ENCODE results near the gene RGS5. TPM values are rescaled to one million over a fixed set of nuclear protein-coding genes. Genes with fewer than 3 reads are reported as not detected.

RGS5 gene
- total and polyA plus RNA-seq, 2 donors (not counting 1 experiment from before 2014, with no cell fraction given), result 0.64 to 1.2 TPM

DNA sequence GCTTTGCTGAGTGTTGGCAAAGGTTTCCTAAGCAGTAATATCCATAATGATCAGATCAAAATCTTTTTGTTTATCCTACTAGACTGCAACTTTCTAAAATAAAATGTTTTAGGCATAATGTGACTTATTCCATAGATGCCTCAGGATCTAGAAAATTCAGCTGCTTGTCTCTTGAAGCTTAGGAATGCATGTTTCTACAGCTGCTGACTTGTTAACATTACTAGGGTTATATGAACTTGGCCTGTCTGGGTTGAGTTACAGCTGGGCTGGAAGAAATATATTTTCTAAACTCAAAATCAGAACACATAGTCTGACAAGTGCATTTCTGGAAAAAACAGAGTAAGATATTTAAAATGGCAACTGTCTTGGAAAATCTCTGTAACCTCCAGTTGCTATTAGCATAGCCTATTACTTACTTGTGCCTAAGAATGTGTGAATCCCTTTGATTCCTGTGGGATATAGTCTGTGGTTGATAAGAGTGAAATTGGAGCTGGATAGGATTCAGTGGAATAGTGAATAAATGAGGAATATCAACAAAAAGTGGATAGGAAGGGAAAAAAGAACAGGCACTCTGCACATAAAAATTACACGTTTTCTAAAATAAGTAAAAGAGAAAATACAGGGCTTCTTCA, 72.4 kb downstream of the RGS5 start:
- Histone ChIP-seq H3K9ac (ENCODE audit: low read length) (no peak overlapping the region), H3K9me3 (ENCODE audit: control extremely low read depth in 1 of 3, control insufficient read depth in 2 of 3, insufficient read depth in 1 of 3, low read length in 2 of 3) (no peaks in the 10 kb centered on the region), H4K20me1 (ENCODE audit: control insufficient read depth, insufficient read depth, low read length, poor library complexity, severe bottlenecking) (no peaks in the 10 kb centered on the region), H3K4me2 (replicated peaks; ENCODE audit: low read depth, low read length, poor library complexity, severe bottlenecking) (no peak overlapping the region), H2AFZ (ENCODE audit: insufficient read depth, low read depth, low read length, poor library complexity, severe bottlenecking) (no peak overlapping the region), H3K36me3 (replicated peaks in 1 of 2; ENCODE audit: control extremely low read depth in 1 of 2, control insufficient read depth in 1 of 2, extremely low read depth in 1 of 2, insufficient read depth in 2 of 2, low read length in 1 of 2) (no peaks in the 10 kb centered on the region), H3K4me1 (ENCODE audit: control insufficient read depth in 2 of 2, insufficient read depth in 2 of 2, low read length in 2 of 2) (no peaks in the 10 kb centered on the region), H3K79me2 (ENCODE audit: control insufficient read depth, insufficient read depth, low read length) (no peaks in the 10 kb centered on the region), H3K4me3 (ENCODE audit: control extremely low read depth in 1 of 5, extremely low read depth in 1 of 5, insufficient read depth in 1 of 5, low read depth in 2 of 5, low read length in 4 of 5) (no peak overlapping the region), H3K27ac (ENCODE audit: low read length in 2 of 2) (no peak overlapping the region), H3K27me3 (replicated peaks in 1 of 4; ENCODE audit: control extremely low read depth in 1 of 4, control insufficient read depth in 3 of 4, insufficient read depth in 4 of 4, low read length in 3 of 4) (no peaks in the 10 kb centered on the region)
- ATAC-seq (ENCODE audit: low read depth) (no peak), DNase-seq (no peak)
- POLR2A ChIA-PET, result no interaction called here
- Mint-ChIP-seq H3K9me3 (ENCODE audit: insufficient read depth) (no peaks in the 10 kb centered on the region), H3K27ac (no peak overlapping the region), H3K27me3 (peaks cover 3% of the 10 kb centered on the region), H3K4me3 (no peak overlapping the region), H3K4me1 (no peaks in the 10 kb centered on the region)
- intact Hi-C loops (cut with micrococcal nuclease), result no loop called here
- TF ChIP-seq, protein P1, sequence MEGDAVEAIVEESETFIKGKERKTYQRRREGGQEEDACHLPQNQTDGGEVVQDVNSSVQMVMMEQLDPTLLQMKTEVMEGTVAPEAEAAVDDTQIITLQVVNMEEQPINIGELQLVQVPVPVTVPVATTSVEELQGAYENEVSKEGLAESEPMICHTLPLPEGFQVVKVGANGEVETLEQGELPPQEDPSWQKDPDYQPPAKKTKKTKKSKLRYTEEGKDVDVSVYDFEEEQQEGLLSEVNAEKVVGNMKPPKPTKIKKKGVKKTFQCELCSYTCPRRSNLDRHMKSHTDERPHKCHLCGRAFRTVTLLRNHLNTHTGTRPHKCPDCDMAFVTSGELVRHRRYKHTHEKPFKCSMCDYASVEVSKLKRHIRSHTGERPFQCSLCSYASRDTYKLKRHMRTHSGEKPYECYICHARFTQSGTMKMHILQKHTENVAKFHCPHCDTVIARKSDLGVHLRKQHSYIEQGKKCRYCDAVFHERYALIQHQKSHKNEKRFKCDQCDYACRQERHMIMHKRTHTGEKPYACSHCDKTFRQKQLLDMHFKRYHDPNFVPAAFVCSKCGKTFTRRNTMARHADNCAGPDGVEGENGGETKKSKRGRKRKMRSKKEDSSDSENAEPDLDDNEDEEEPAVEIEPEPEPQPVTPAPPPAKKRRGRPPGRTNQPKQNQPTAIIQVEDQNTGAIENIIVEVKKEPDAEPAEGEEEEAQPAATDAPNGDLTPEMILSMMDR (IDR thresholded peaks at IDR 0.05), result no peak
- TF ChIP-seq EZH2 (IDR thresholded peaks at IDR 0.05; ENCODE audit: borderline replicate concordance, insufficient read depth, low read depth, low read length, poor library complexity, severe bottlenecking), result no peak
- WGBS (ENCODE audit: insufficient coverage), result no CpG with 5 or more reads among the region's 1 CpG
- CTCF ChIA-PET, result no interaction called here

DNA sequence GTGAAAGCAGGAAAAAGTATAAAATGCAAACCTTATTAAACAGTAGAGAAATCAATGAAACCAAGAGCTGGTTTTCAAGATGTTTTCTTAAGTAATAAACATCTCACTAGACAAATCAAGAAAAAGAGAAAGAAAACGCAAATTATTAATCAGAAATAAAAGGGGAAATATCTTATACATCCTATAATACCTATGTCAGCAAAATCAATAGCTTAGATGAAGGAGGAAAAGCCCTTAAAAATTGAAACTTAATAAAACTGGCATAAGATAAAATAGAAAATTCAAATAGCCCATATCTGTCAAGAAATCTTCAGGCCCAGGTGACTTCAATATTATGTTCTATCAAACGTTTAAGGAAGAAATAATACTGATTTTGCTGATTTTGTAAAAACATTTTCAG, 74.4 kb downstream of the RGS5 start:
- intact Hi-C loops (cut with micrococcal nuclease), result no loop called here
- TF ChIP-seq EZH2 (IDR thresholded peaks at IDR 0.05; ENCODE audit: borderline replicate concordance, insufficient read depth, low read depth, low read length, poor library complexity, severe bottlenecking), result no peak
- TF ChIP-seq, protein P1 (IDR thresholded peaks at IDR 0.05), result no peak
- H3K27me3 ChIP-seq (replicated peaks in 1 of 4; ENCODE audit: control extremely low read depth in 1 of 4, control insufficient read depth in 3 of 4, insufficient read depth in 4 of 4, low read length in 3 of 4), result no peaks in the 10 kb centered on the region
- H3K4me1 ChIP-seq (ENCODE audit: control insufficient read depth in 2 of 2, insufficient read depth in 2 of 2, low read length in 2 of 2), result no peaks in the 10 kb centered on the region
- Mint-ChIP-seq H3K9me3 (ENCODE audit: insufficient read depth) (no peaks in the 10 kb centered on the region), H3K4me3 (no peak overlapping the region), H3K27me3 (peaks cover 3% of the 10 kb centered on the region), H3K4me1 (no peaks in the 10 kb centered on the region), H3K27ac (no peak overlapping the region)
- ChIA-PET CTCF (interaction anchor here (1.5 kb wide), 1 partner anchor 38 kb away, joined by 3 read pairs; no protein-coding TSS in a partner anchor), POLR2A (no interaction called here)
- DNase-seq (no peak), ATAC-seq (ENCODE audit: low read depth) (no peak)
- H2AFZ ChIP-seq (ENCODE audit: insufficient read depth, low read depth, low read length, poor library complexity, severe bottlenecking), result no peak overlapping the region
- no peak overlapping the region for H3K9ac ChIP-seq (ENCODE audit: low read length)
- no peaks in the 10 kb centered on the region for H3K79me2 ChIP-seq (ENCODE audit: control insufficient read depth, insufficient read depth, low read length)
- no peak overlapping the region for H3K4me2 ChIP-seq (replicated peaks; ENCODE audit: low read depth, low read length, poor library complexity, severe bottlenecking)
- WGBS (ENCODE audit: insufficient coverage), result no CpG with 5 or more reads among the region's 2 CpGs
- H3K36me3 ChIP-seq (replicated peaks in 1 of 2; ENCODE audit: control extremely low read depth in 1 of 2, control insufficient read depth in 1 of 2, extremely low read depth in 1 of 2, insufficient read depth in 2 of 2, low read length in 1 of 2), result no peaks in the 10 kb centered on the region
- H4K20me1 ChIP-seq (ENCODE audit: control insufficient read depth, insufficient read depth, low read length, poor library complexity, severe bottlenecking), result no peaks in the 10 kb centered on the region
- no peak overlapping the region for H3K4me3 ChIP-seq (ENCODE audit: control extremely low read depth in 1 of 5, extremely low read depth in 1 of 5, insufficient read depth in 1 of 5, low read depth in 2 of 5, low read length in 4 of 5)
- no peaks in the 10 kb centered on the region for H3K9me3 ChIP-seq (ENCODE audit: control extremely low read depth in 1 of 3, control insufficient read depth in 2 of 3, insufficient read depth in 1 of 3, low read length in 2 of 3)
- H3K27ac ChIP-seq (ENCODE audit: low read length in 2 of 2), result no peak overlapping the region

All from B cell (primary cell).